MM.1S (cell line): ENCODE results near the gene CTSA.
A peak's percentile ranks its signal among the peaks of the same experiment; 100 is the strongest.

Experiments used
- DNase-seq: peaks from one replicate; pipeline ENCODE4 v3.0.0-alpha.2; 2015
- H2AFZ ChIP-seq: fragments of 300-600 bp; sonication (generic); 2 replicates; pipeline ENCODE4 v1.6.0; 2016; ENCODE audit warnings: antibody characterized with exemption, low read length
- H3F3A ChIP-seq: fragments of 300-600 bp; sonication (generic); 2 replicates; pipeline ENCODE4 v1.6.1; 2016; ENCODE audit warnings: mild to moderate bottlenecking, antibody characterized with exemption, low read length, moderate library complexity, mixed read lengths; ENCODE audit not compliant: insufficient read depth
- H3K27ac ChIP-seq: fragments of 300-600 bp; sonication (generic); 2 replicates; pipeline ENCODE4 v1.5.1; 2016; ENCODE audit warnings: mild to moderate bottlenecking, low read length
- H3K27me3 ChIP-seq: fragments of 300-600 bp; sonication (generic); replicated peaks from 2 replicates; pipeline ENCODE4 v1.6.0; 2016; ENCODE audit warnings: low read length; ENCODE audit not compliant: insufficient read depth
- H3K36me3 ChIP-seq: fragments of 300-600 bp; sonication (generic); replicated peaks from 2 replicates; pipeline ENCODE4 v1.6.1; 2016; ENCODE audit warnings: mild to moderate bottlenecking, low read length, mixed read lengths; ENCODE audit not compliant: insufficient read depth
- H3K4me1 ChIP-seq: fragments of 300-600 bp; sonication (generic); 2 replicates; pipeline ENCODE4 v1.6.1; 2016; ENCODE audit warnings: low read length, mixed read lengths
- H3K4me2 ChIP-seq: fragments of 300-600 bp; sonication (generic); 2 replicates; pipeline ENCODE4 v1.6.0; 2016; ENCODE audit warnings: low read depth, low read length
- H3K4me3 ChIP-seq: fragments of 300-600 bp; sonication (generic); 2 replicates; pipeline ENCODE4 v1.5.1; 2016; ENCODE audit warnings: low read length, mixed read lengths
- H3K79me2 ChIP-seq: fragments of 300-600 bp; sonication (generic); 2 replicates; pipeline ENCODE4 v1.6.1; 2016; ENCODE audit warnings: mixed run types, low read length, mixed read lengths
- H3K9ac ChIP-seq: fragments of 300-600 bp; sonication (generic); 2 replicates; pipeline ENCODE4 v1.6.1; 2016; ENCODE audit warnings: low read length, mixed read lengths
- H3K9me2 ChIP-seq: fragments of 300-600 bp; sonication (generic); replicated peaks from 2 replicates; pipeline ENCODE4 v1.6.1; 2016; ENCODE audit warnings: mild to moderate bottlenecking, low read length, mixed read lengths; ENCODE audit not compliant: insufficient read depth
- H3K9me3 ChIP-seq: fragments of 300-600 bp; sonication (generic); replicated peaks from 2 replicates; pipeline ENCODE4 v1.6.1; 2016; ENCODE audit warnings: mild to moderate bottlenecking, low read length, mixed read lengths; ENCODE audit not compliant: insufficient read depth
- H4K20me1 ChIP-seq: fragments of 300-600 bp; sonication (generic); 2 replicates; pipeline ENCODE4 v1.6.1; 2016; ENCODE audit warnings: mild to moderate bottlenecking, low read length, moderate library complexity, mixed read lengths; ENCODE audit not compliant: insufficient read depth
- EZH2 ChIP-seq: fragments of 300-600 bp; sonication (generic); optimal IDR thresholded peaks from 2 replicates; pipeline ENCODE3; 2017; ENCODE audit warnings: low read depth, mild to moderate bottlenecking, antibody characterized with exemption, low read length, mixed read lengths
- EZH2phosphoT487 ChIP-seq: fragments of 300-600 bp; sonication (generic); IDR thresholded peaks from 2 replicates; pipeline ENCODE4 v1.6.1; 2018; ENCODE audit warnings: antibody characterized with exemption, low read length
- TF ChIP-seq, protein P1 (sequence below): fragments of 300-600 bp; sonication (generic); IDR thresholded peaks from 2 replicates; pipeline ENCODE4 v1.5.1; 2016; ENCODE audit warnings: antibody characterized with exemption, low read length, mixed read lengths

The CTSA gene

DNA sequence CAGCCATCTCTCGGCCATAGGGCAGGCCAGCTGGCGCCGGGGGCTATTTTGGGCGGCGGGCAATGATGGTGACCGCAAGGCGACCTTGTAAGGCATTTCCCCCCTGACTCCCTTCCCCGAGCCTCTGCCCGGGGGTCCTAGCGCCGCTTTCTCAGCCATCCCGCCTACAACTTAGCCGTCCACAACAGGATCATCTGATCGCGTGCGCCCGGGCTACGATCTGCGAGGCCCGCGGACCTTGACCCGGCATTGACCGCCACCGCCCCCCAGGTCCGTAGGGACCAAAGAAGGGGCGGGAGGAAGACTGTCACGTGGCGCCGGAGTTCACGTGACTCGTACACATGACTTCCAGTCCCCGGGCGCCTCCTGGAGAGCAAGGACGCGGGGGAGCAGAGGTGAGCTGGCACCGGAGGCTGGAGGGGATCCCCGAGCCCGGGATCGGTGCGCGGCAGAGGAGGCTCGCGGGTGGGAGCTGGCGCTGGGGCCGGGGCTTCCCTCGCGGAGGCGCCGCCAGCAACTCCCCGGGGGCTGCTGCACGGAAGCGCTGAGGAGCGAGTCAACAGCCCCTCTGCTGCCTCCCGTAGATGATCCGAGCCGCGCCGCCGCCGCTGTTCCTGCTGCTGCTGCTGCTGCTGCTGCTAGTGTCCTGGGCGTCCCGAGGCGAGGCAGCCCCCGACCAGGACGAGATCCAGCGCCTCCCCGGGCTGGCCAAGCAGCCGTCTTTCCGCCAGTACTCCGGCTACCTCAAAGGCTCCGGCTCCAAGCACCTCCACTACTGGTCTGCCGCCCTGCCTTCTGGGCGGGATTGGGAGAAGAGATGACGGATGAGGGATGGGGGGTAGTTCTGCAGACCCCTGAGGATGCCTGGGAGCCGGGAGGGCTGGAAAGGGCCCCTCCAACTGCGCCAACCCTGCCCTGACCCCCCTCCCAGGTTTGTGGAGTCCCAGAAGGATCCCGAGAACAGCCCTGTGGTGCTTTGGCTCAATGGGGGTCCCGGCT lies at the start of gene CTSA, which contains the start of gene NEURL2:
CTSA (plus strand) TSS at position 351 of the 999 bp plus-strand sequence; CDS start at position 585, 234 bp downstream.
NEURL2 (minus strand) TSS at position 224 of the 999 bp plus-strand sequence; CDS start at position 7, 217 bp downstream.
- Histone ChIP-seq H3K27ac (no peak within 1 kb of the TSS), H3K9ac (peak within 1 kb of the TSS; percentile 72), H3K79me2 (peaks cover 18% of the 10 kb centered on the region), H3K27me3 (no peaks in the 10 kb centered on the region), H3K4me1 (peaks cover 14% of the 10 kb centered on the region), H3F3A (peaks cover 21% of the 10 kb centered on the region), H2AFZ (peak within 1 kb of the TSS; percentile 98), H4K20me1 (no peaks in the 10 kb centered on the region), H3K36me3 (no peaks in the 10 kb centered on the region), H3K9me2 (no peaks in the 10 kb centered on the region), H3K4me2 (peak within 1 kb of the TSS; percentile 98), H3K4me3 (peak within 1 kb of the TSS; percentile 80), H3K9me3 (no peaks in the 10 kb centered on the region)
- TF ChIP-seq EZH2, result no peak
- TF ChIP-seq, protein P1, sequence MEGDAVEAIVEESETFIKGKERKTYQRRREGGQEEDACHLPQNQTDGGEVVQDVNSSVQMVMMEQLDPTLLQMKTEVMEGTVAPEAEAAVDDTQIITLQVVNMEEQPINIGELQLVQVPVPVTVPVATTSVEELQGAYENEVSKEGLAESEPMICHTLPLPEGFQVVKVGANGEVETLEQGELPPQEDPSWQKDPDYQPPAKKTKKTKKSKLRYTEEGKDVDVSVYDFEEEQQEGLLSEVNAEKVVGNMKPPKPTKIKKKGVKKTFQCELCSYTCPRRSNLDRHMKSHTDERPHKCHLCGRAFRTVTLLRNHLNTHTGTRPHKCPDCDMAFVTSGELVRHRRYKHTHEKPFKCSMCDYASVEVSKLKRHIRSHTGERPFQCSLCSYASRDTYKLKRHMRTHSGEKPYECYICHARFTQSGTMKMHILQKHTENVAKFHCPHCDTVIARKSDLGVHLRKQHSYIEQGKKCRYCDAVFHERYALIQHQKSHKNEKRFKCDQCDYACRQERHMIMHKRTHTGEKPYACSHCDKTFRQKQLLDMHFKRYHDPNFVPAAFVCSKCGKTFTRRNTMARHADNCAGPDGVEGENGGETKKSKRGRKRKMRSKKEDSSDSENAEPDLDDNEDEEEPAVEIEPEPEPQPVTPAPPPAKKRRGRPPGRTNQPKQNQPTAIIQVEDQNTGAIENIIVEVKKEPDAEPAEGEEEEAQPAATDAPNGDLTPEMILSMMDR, result no peak
- TF ChIP-seq EZH2phosphoT487, result no peak
- peak; percentile 89 for DNase-seq

DNA sequence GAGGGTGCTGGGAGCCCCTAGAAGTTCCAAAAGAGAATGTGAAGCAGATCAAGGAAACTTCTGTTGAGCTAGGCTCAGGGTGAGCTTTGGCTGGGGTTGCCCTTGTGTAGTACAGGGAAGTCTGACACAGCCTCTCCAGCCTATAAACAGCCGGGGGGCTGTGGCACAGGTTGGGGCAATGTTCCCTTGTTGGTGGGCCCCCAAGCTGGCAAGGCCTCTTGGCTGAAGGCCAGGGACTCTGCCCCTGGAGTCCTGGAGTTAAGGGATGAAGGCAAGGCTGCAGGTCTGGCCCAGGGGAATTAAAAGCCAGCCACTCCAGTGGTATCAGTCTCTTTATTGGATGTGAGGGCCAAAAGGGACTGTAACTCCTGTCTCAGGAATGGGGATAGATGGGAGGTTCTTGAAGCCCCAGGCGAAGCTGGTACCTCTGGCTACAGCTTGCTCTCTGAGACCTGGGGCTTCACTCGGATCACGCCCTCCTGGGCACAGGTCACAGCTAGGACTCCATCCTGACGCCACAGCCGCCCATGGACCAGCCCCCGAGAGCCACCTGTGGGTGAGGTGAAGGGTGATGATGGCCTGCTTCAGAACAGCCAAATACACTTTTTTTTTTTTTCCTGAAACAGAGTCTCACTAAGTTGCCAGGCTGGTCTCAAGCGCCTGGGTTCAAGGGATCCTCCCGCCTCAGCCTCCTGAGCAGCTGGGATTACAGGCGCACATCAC lies 49.6 kb upstream of the CTSA start:
- Histone ChIP-seq H3K4me1 (no peaks in the 10 kb centered on the region), H2AFZ (no peak overlapping the region), H3K4me2 (no peak overlapping the region), H3K4me3 (no peak overlapping the region), H3K79me2 (no peaks in the 10 kb centered on the region), H4K20me1 (no peaks in the 10 kb centered on the region), H3K9me3 (no peaks in the 10 kb centered on the region), H3K27ac (no peak overlapping the region), H3K27me3 (no peaks in the 10 kb centered on the region), H3K36me3 (no peaks in the 10 kb centered on the region), H3K9me2 (no peaks in the 10 kb centered on the region), H3K9ac (no peak overlapping the region), H3F3A (no peaks in the 10 kb centered on the region)
- TF ChIP-seq, protein P1, result no peak
- no peak for TF ChIP-seq EZH2
- no peak for TF ChIP-seq EZH2phosphoT487
- DNase-seq, result no peak

DNA sequence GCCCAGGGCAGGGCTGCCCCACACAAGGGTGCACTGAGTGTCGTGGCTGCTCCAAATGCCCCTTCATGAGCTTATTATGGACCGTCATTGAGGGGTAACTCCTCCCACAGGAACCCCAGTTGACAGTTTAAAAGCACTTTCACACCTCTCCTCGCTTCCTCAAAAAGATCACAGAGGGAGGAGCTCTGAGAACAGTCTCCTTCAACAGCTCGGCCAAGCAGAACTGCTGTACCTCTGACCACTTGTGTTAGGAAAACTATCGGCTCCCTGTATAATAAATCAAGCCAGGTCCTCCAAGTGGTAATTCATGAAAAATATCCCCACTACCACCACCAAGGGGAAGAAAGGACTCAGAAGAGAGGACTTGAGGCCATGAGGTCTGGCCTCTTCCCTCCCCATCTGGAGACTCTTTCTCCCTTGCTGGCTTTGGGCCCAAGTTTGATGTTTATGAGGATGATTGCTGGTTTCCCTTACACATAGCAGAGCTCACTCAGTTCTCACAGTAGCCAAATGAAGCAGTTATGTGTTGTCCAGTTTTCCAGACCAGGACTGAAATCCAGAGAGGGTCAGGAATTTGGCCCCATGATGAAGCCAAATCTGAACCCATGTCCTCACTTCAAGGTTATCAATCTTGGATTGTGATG lies 48.8 kb upstream of the CTSA start:
- H3K4me2 ChIP-seq, result no peak overlapping the region
- no peak for DNase-seq

More for the DNA sequence above, 48.8 kb upstream of the CTSA start:
- Histone ChIP-seq H3F3A (no peaks in the 10 kb centered on the region), H3K79me2 (no peaks in the 10 kb centered on the region), H3K27ac (no peak overlapping the region), H3K9me2 (no peaks in the 10 kb centered on the region), H2AFZ (no peak overlapping the region), H3K4me1 (no peaks in the 10 kb centered on the region), H3K4me3 (no peak overlapping the region), H3K9me3 (no peaks in the 10 kb centered on the region), H3K36me3 (no peaks in the 10 kb centered on the region), H3K9ac (no peak overlapping the region), H3K27me3 (no peaks in the 10 kb centered on the region), H4K20me1 (no peaks in the 10 kb centered on the region)
- TF ChIP-seq EZH2 (no peak), EZH2phosphoT487 (no peak)
- TF ChIP-seq, protein P1, result no peak
